Endothelial cell of umbilical vein (primary cell): ENCODE data around the gene PPM1F. TPM values are rescaled to one million over a fixed set of nuclear protein-coding genes. Genes with fewer than 3 reads are reported as not detected.

Source experiments
- BruUV-seq: library from RNA; stranded (reverse); fragments of 400-500 nt; replicated peaks from 2 replicates; lab custom pipeline; 2021; lab: Mats Ljungman, UMichigan
- CTCF ChIA-PET: fragments of 300-600, 350-600 bp; sonication (Branson Sonifier 250); formaldehyde crosslinking; loops from one replicate; lab custom pipeline; 2021; ENCODE audit warnings: antibody characterized with exemption, inconsistent platforms; lab: Charles Lee
- POLR2A ChIA-PET: fragments of 300-600, 350-600 bp; sonication (Branson Sonifier 250); formaldehyde crosslinking; loops from one replicate; lab custom pipeline; 2021; ENCODE audit warnings: antibody characterized with exemption, inconsistent platforms; lab: Charles Lee
- DNase-seq: peaks from one replicate; pipeline ENCODE4 v3.0.0-alpha.2; 2011; ENCODE audit warnings: low read depth, low spot score
- FAIRE-seq: peaks from 2 replicates; lab custom pipeline; 2011; peaks lifted over from hg19 to GRCh38; lab: Jason Lieb, UNC
- H2AFZ ChIP-seq: 2 replicates; pipeline ENCODE4 v1.6.0; 2012; ENCODE audit warnings: low read depth, low read length, control low read depth, inconsistent platforms
- H3K27ac ChIP-seq: 2 replicates; pipeline ENCODE4 v1.5.1; 2011; ENCODE audit warnings: low read depth, mild to moderate bottlenecking, control low read depth, low read length, moderate library complexity; ENCODE audit not compliant: insufficient read depth
- H3K27me3 ChIP-seq, 2 experiments: 2 replicates each; pipeline versions ENCODE4 v1.6.0 to v1.6.1; 2011; ENCODE audit warnings: low read length in 2 of 2, mixed read lengths in 1 of 2; ENCODE audit not compliant: control insufficient read depth in 2 of 2, insufficient read depth in 2 of 2
- H3K36me3 ChIP-seq, 2 experiments: 2 replicates in 1 of 2; 3 replicates in 1 of 2; pipeline ENCODE4 v1.5.1; 2011; ENCODE audit warnings: low read length in 2 of 2, mild to moderate bottlenecking in 1 of 2, moderate library complexity in 1 of 2; ENCODE audit not compliant: control insufficient read depth in 2 of 2, insufficient read depth in 2 of 2; ENCODE audit errors: extremely low read depth in 1 of 2
- H3K4me1 ChIP-seq: 3 replicates; pipeline ENCODE4 v1.5.1; 2011; ENCODE audit warnings: mild to moderate bottlenecking, low read length; ENCODE audit not compliant: control insufficient read depth, insufficient read depth; ENCODE audit errors: extremely low read depth
- H3K4me2 ChIP-seq: 2 replicates; pipeline ENCODE4 v1.6.1; 2011; ENCODE audit warnings: low read length, control low read depth, mixed read lengths; ENCODE audit not compliant: insufficient read depth
- H3K4me3 ChIP-seq, 3 experiments: fragments of 200-600 bp in 1 of 3; sonication (generic), shearing (Covaris generic) in 1 of 3; replicated peaks in 1 of 3; 2 replicates each; pipeline ENCODE4 v1.5.1; 2011 to 2016; ENCODE audit warnings: control low read depth in 3 of 3, low read length in 3 of 3, mild to moderate bottlenecking in 2 of 3, inconsistent platforms in 1 of 3, low read depth in 1 of 3, moderate library complexity in 1 of 3; ENCODE audit not compliant: insufficient read depth in 1 of 3
- H3K79me2 ChIP-seq: 2 replicates; pipeline ENCODE4 v1.6.0; 2012; ENCODE audit warnings: low read length, inconsistent platforms; ENCODE audit not compliant: control insufficient read depth, insufficient read depth
- H3K9ac ChIP-seq: replicated peaks from 2 replicates; pipeline ENCODE3; 2011; ENCODE audit warnings: low read length, control low read depth; ENCODE audit not compliant: insufficient read depth; ENCODE audit errors: extremely low read depth
- H3K9me1 ChIP-seq: replicated peaks from 3 replicates; pipeline ENCODE4 v1.6.0; 2011; ENCODE audit warnings: mild to moderate bottlenecking, low read length; ENCODE audit not compliant: control insufficient read depth, insufficient read depth; ENCODE audit errors: extremely low read depth
- H3K9me3 ChIP-seq: replicated peaks from 2 replicates; pipeline ENCODE4 v1.5.1; 2012; ENCODE audit warnings: low read length, inconsistent platforms; ENCODE audit not compliant: control insufficient read depth, insufficient read depth
- H4K20me1 ChIP-seq: replicated peaks from 2 replicates; pipeline ENCODE3; 2011; ENCODE audit warnings: mild to moderate bottlenecking, low read length; ENCODE audit not compliant: control insufficient read depth, insufficient read depth; ENCODE audit errors: extremely low read depth
- EZH2 ChIP-seq: IDR thresholded peaks from 2 replicates; pipeline ENCODE4 v1.6.1; 2012; ENCODE audit warnings: borderline replicate concordance, low read depth, mild to moderate bottlenecking, moderate library complexity, low read length, inconsistent platforms; ENCODE audit not compliant: severe bottlenecking
- FOS ChIP-seq: IDR thresholded peaks from 2 replicates; pipeline ENCODE4 v1.6.1; 2011; ENCODE audit warnings: mild to moderate bottlenecking, low read length, moderate library complexity, borderline replicate concordance; ENCODE audit not compliant: insufficient read depth
- GATA2 ChIP-seq: IDR thresholded peaks from 2 replicates; pipeline ENCODE4 v1.7.0; 2011; ENCODE audit warnings: low read depth, mild to moderate bottlenecking, moderate library complexity, mixed read lengths, low read length; ENCODE audit not compliant: insufficient read length, insufficient read depth
- JUN ChIP-seq: IDR thresholded peaks from 2 replicates; pipeline ENCODE4 v1.6.1; 2011; ENCODE audit warnings: borderline replicate concordance, low read depth; ENCODE audit not compliant: insufficient read length, insufficient read depth
- MYC ChIP-seq: IDR thresholded peaks from one replicate; pipeline ENCODE4 v1.6.1; 2011; ENCODE audit warnings: mild to moderate bottlenecking, low read depth, low read length
- POLR2A ChIP-seq: IDR thresholded peaks from 2 replicates; pipeline ENCODE4 v1.6.1; 2012; ENCODE audit warnings: low read depth, mild to moderate bottlenecking, control low read depth, low read length
- POLR2AphosphoS5 ChIP-seq: IDR thresholded peaks from 2 replicates; pipeline ENCODE4 v1.6.1; 2012; ENCODE audit warnings: low read depth, mild to moderate bottlenecking, control low read depth, low read length, moderate library complexity; ENCODE audit not compliant: insufficient read depth
- dilution Hi-C: fragments of 300-500 bp; cut with MboI; formaldehyde crosslinking; loops from one replicate; pipeline ENCODE4 v1.15.0; 2019; ENCODE audit warnings: low sequenced_read_pairs; ENCODE audit not compliant: extremely low pct_ligation_motif_present
- intact Hi-C: fragments of 100-400 bp; cut with micrococcal nuclease; formaldehyde crosslinking; loops from one replicate; pipeline ENCODE4 v1.10.0; 2022
- polyA plus RNA-seq, 4 experiments: library from polyadenylated mRNA; depleted of rRNA in 3 of 4; stranded (reverse) in 3 of 4; unstranded in 1 of 4; fragments of >200 nt; gene quantifications; 2 replicates each; pipeline versions ENCODE4 v1.2.1 to v1.2.3, GENCODE V29; 2011 to 2012; ENCODE audit warnings: missing spikeins in 1 of 4
- total RNA-seq: library from RNA; stranded (reverse); gene quantifications from 2 replicates; pipeline ENCODE4 v1.2.3, GENCODE V29; 2021
- TF ChIP-seq, protein P1 (sequence below): IDR thresholded peaks from 2 replicates; pipeline ENCODE4 v1.6.1; 2011; ENCODE audit not compliant: insufficient read depth, insufficient read length
- TF ChIP-seq, protein P2 (sequence below), 2 donors: IDR thresholded peaks; 1 replicate in 1 of 2; 2 replicates in 1 of 2; pipeline ENCODE4 v1.5.1; 2011; ENCODE audit warnings: low read length in 2 of 2, mild to moderate bottlenecking in 2 of 2, moderate library complexity in 2 of 2, control low read depth in 1 of 2, inconsistent platforms in 1 of 2, low read depth in 1 of 2; ENCODE audit not compliant: insufficient read depth in 1 of 2; ENCODE audit errors: extremely low read depth in 1 of 2

Gene PPM1F
- total and polyA plus RNA-seq, 2 donors (not counting 3 experiments of a cell fraction or from before 2014, with no cell fraction given): 107 to 178 TPM

DNA sequence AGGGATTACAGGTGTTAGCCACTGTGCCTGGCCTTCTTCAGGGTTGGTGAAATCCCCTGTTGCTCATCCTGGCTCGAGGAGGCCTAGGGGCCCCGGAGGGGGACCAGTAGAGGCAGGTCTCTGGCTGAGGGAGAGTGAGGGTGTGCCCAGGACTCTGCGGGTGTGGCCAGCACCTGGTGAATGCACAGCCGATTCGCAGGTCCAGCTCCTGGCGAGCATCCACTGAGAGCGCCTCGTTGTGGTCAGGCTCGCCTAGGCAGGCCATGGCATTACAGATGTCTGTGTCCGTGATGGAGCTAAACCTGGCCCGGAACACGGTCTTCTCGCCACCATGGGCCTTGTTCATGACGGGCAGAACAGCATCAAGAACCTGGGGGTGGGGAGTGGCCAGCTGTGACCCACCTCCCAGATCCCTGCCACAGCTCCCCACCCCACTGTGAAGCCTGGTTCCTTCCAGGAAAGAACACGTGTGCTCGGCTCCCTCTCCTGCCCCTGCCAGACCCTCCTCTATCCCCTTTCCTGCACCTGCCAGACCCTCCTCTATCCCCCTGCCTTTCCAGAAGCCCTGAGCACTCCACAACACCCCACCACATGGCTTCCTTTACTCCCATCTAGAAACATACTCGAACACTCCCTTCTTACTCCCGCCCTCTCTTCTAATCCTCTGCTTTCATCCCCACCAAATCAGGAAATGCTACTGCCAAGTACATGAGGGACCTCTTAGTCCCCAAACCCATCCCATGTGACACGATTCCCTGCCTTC lies 17.6 kb upstream of the PPM1F start:
- Histone ChIP-seq H3K36me3 (peaks cover 34 to 50% of the 10 kb centered on the region in 2 experiments), H3K4me2 (no peak overlapping the region), H4K20me1 (no peaks in the 10 kb centered on the region), H3K79me2 (no peaks in the 10 kb centered on the region), H3K27me3 (no peaks in the 10 kb centered on the region), H2AFZ (no peak overlapping the region), H3K4me1 (no peaks in the 10 kb centered on the region), H3K9ac (no peak overlapping the region), H3K9me3 (no peaks in the 10 kb centered on the region), H3K9me1 (no peaks in the 10 kb centered on the region), H3K4me3 (no peak overlapping the region), H3K27ac (no peak overlapping the region)
- CTCF ChIA-PET: interaction anchor here (0.5 to 3.4 kb wide), 4 partner anchors 17 to 33 kb away, joined by 3 to 26 read pairs (median 12); partner anchors contain the start of gene PPM1F
- POLR2A ChIA-PET: no interaction called here
- dilution Hi-C loops: no loop called here
- TF ChIP-seq, protein P1, sequence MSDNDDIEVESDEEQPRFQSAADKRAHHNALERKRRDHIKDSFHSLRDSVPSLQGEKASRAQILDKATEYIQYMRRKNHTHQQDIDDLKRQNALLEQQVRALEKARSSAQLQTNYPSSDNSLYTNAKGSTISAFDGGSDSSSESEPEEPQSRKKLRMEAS: no peak
- TF ChIP-seq, protein P2, sequence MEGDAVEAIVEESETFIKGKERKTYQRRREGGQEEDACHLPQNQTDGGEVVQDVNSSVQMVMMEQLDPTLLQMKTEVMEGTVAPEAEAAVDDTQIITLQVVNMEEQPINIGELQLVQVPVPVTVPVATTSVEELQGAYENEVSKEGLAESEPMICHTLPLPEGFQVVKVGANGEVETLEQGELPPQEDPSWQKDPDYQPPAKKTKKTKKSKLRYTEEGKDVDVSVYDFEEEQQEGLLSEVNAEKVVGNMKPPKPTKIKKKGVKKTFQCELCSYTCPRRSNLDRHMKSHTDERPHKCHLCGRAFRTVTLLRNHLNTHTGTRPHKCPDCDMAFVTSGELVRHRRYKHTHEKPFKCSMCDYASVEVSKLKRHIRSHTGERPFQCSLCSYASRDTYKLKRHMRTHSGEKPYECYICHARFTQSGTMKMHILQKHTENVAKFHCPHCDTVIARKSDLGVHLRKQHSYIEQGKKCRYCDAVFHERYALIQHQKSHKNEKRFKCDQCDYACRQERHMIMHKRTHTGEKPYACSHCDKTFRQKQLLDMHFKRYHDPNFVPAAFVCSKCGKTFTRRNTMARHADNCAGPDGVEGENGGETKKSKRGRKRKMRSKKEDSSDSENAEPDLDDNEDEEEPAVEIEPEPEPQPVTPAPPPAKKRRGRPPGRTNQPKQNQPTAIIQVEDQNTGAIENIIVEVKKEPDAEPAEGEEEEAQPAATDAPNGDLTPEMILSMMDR (IDR thresholded peaks at IDR 0.05; ENCODE audit: extremely low read depth in 1 of 2, insufficient read depth in 1 of 2, low read depth in 1 of 2, low read length in 2 of 2): no peak
- no peak for TF ChIP-seq JUN
- TF ChIP-seq POLR2AphosphoS5: no peak
- no peak for TF ChIP-seq MYC
- no peak for TF ChIP-seq GATA2
- TF ChIP-seq FOS: no peak
- TF ChIP-seq EZH2: no peak
- no peak for TF ChIP-seq POLR2A
- BruUV-seq: no TSS peak
- FAIRE-seq (no peak), DNase-seq (no peak)
- intact Hi-C loops: no loop called here
